H9 (cell line): Measurements from ENCODE around the gene SOS1. TPM values are rescaled to one million over a fixed set of nuclear protein-coding genes. Genes with fewer than 3 reads are reported as not detected.

Experiments used
- DNase-seq: peaks from one replicate; pipeline ENCODE4 v3.0.0-alpha.2; 2017
- H2AFZ ChIP-seq: one replicate; pipeline ENCODE4 v1.6.1; 2013; ENCODE audit warnings: mild to moderate bottlenecking, low read length, control low read depth, moderate library complexity
- H2AK5ac ChIP-seq: 2 replicates; pipeline ENCODE4 v1.6.1; 2013; ENCODE audit warnings: low read length, control low read depth, mixed read lengths; ENCODE audit not compliant: insufficient read length
- H2BK120ac ChIP-seq: one replicate; pipeline ENCODE4 v1.6.1; 2013; ENCODE audit warnings: low read depth, mild to moderate bottlenecking, low read length, control low read depth, inconsistent platforms; ENCODE audit not compliant: poor library complexity, severe bottlenecking
- H2BK12ac ChIP-seq: 2 replicates; pipeline ENCODE4 v1.6.1; 2013; ENCODE audit warnings: low read length, control low read depth, mixed read lengths, low read depth; ENCODE audit not compliant: insufficient read length
- H2BK15ac ChIP-seq: 2 replicates; pipeline ENCODE4 v1.6.1; 2013; ENCODE audit warnings: low read depth, low read length, control low read depth
- H2BK20ac ChIP-seq: one replicate; pipeline ENCODE4 v1.6.1; 2013; ENCODE audit warnings: low read depth, mild to moderate bottlenecking, low read length, control low read depth, inconsistent platforms; ENCODE audit not compliant: poor library complexity, severe bottlenecking
- H2BK5ac ChIP-seq: 2 replicates; pipeline ENCODE4 v1.6.1; 2013; ENCODE audit warnings: low read length, control low read depth, mixed read lengths; ENCODE audit not compliant: insufficient read length
- H3K14ac ChIP-seq: 2 replicates; pipeline ENCODE4 v1.6.1; 2013; ENCODE audit warnings: low read length, control low read depth; ENCODE audit not compliant: insufficient read depth
- H3K18ac ChIP-seq: 2 replicates; pipeline ENCODE4 v1.6.1; 2013; ENCODE audit warnings: low read depth, mild to moderate bottlenecking, mixed read lengths, low read length, control low read depth; ENCODE audit not compliant: insufficient read length
- H3K23ac ChIP-seq: 2 replicates; pipeline ENCODE4 v1.6.1; 2013; ENCODE audit warnings: low read length, control low read depth, mixed read lengths, low read depth; ENCODE audit not compliant: insufficient read length
- H3K23me2 ChIP-seq: 2 replicates; pipeline ENCODE4 v1.6.1; 2013; ENCODE audit warnings: low read depth, mild to moderate bottlenecking, mixed read lengths, low read length, control low read depth; ENCODE audit not compliant: insufficient read length, poor library complexity, severe bottlenecking
- H3K27ac ChIP-seq: 2 replicates; pipeline ENCODE4 v1.5.1; 2013; ENCODE audit warnings: low read length, control low read depth, mixed read lengths, low read depth; ENCODE audit not compliant: insufficient read length
- H3K27me3 ChIP-seq: 2 replicates; pipeline ENCODE4 v1.6.1; 2013; ENCODE audit warnings: low read length, control low read depth, inconsistent platforms; ENCODE audit not compliant: insufficient read depth
- H3K4ac ChIP-seq: 2 replicates; pipeline ENCODE4 v1.6.1; 2013; ENCODE audit warnings: low read depth, mild to moderate bottlenecking, control low read depth, inconsistent platforms, low read length, moderate library complexity
- H3K4me1 ChIP-seq: 2 replicates; pipeline ENCODE4 v1.6.1; 2013; ENCODE audit warnings: low read length, control low read depth, inconsistent platforms; ENCODE audit not compliant: insufficient read depth
- H3K4me2 ChIP-seq: 2 replicates; pipeline ENCODE4 v1.6.1; 2013; ENCODE audit warnings: low read length, control low read depth, mixed read lengths; ENCODE audit not compliant: insufficient read length, insufficient read depth
- H3K56ac ChIP-seq: 2 replicates; pipeline ENCODE4 v1.6.1; 2013; ENCODE audit warnings: low read depth, mild to moderate bottlenecking, mixed read lengths, low read length, control low read depth; ENCODE audit not compliant: insufficient read length
- H3K79me1 ChIP-seq: 2 replicates; pipeline ENCODE4 v1.6.1; 2013; ENCODE audit warnings: low read depth, mild to moderate bottlenecking, moderate library complexity, low read length, control low read depth, inconsistent platforms; ENCODE audit not compliant: insufficient read depth, poor library complexity, severe bottlenecking
- H3K79me2 ChIP-seq: 2 replicates; pipeline ENCODE4 v1.6.1; 2013; ENCODE audit warnings: low read length, control low read depth, inconsistent platforms; ENCODE audit not compliant: insufficient read depth
- H3K9ac ChIP-seq: 2 replicates; pipeline ENCODE4 v1.6.1; 2013; ENCODE audit warnings: low read length, control low read depth, mixed read lengths; ENCODE audit not compliant: insufficient read length; ENCODE audit errors: extremely low read depth
- H3K9me3 ChIP-seq: one replicate; pipeline ENCODE4 v1.6.1; 2013; ENCODE audit warnings: low read depth, low read length, inconsistent platforms; ENCODE audit not compliant: control insufficient read depth
- H3T11ph ChIP-seq: one replicate; pipeline ENCODE4 v1.6.1; 2013; ENCODE audit warnings: mild to moderate bottlenecking, low read length, control low read depth, inconsistent platforms
- H4K20me1 ChIP-seq: one replicate; pipeline ENCODE4 v1.6.1; 2013; ENCODE audit not compliant: control insufficient read depth, insufficient read length, insufficient read depth
- H4K5ac ChIP-seq: 2 replicates; pipeline ENCODE4 v1.6.1; 2013; ENCODE audit warnings: low read depth, mild to moderate bottlenecking, mixed read lengths, low read length, control low read depth; ENCODE audit not compliant: insufficient read length
- H4K8ac ChIP-seq: replicated peaks from 2 replicates; pipeline ENCODE4 v1.6.1; 2013; ENCODE audit warnings: low read length, control low read depth, mixed read lengths, low read depth; ENCODE audit not compliant: insufficient read length
- H4K91ac ChIP-seq: 2 replicates; pipeline ENCODE4 v1.6.1; 2013; ENCODE audit warnings: low read depth, mild to moderate bottlenecking, moderate library complexity, mixed read lengths, low read length, control low read depth; ENCODE audit not compliant: insufficient read length
- H3K27ac Mint-ChIP-seq, 3 experiments: 2 replicates in 2 of 3; 3 replicates in 1 of 3; pipeline ENCODE4 v1.8.0; 2020 to 2021; ENCODE audit warnings: mixed read lengths in 3 of 3, mild to moderate bottlenecking in 1 of 3, moderate library complexity in 1 of 3
- H3K27me3 Mint-ChIP-seq: 2 replicates; pipeline ENCODE4 v1.8.0; 2021; ENCODE audit warnings: low read depth, mild to moderate bottlenecking, moderate library complexity, mixed read lengths
- H3K36me3 Mint-ChIP-seq, 3 experiments: 2 replicates in 2 of 3; 3 replicates in 1 of 3; pipeline ENCODE4 v1.8.0; 2020 to 2021; ENCODE audit warnings: low read depth in 3 of 3, mixed read lengths in 3 of 3; ENCODE audit not compliant: insufficient read depth in 1 of 3
- H3K4me1 Mint-ChIP-seq, 2 experiments: 2 replicates each; pipeline ENCODE4 v1.8.0; 2020; ENCODE audit warnings: mixed read lengths in 2 of 2
- H3K4me3 Mint-ChIP-seq, 2 experiments: 2 replicates in 1 of 2; 3 replicates in 1 of 2; pipeline ENCODE4 v1.8.0; 2020 to 2021; ENCODE audit warnings: mild to moderate bottlenecking in 2 of 2, mixed read lengths in 2 of 2, moderate library complexity in 1 of 2
- H3K9me3 Mint-ChIP-seq, 2 experiments: 2 replicates in 1 of 2; 3 replicates in 1 of 2; pipeline ENCODE4 v1.8.0; 2020; ENCODE audit warnings: mild to moderate bottlenecking in 2 of 2, mixed read lengths in 2 of 2, moderate library complexity in 1 of 2
- CTCF ChIP-seq: fragments of 200-600 bp; sonication (generic); conservative IDR thresholded peaks from 3 replicates; pipeline ENCODE4 v1.8.0; 2021; ENCODE audit warnings: antibody characterized with exemption, mild to moderate bottlenecking
- WGBS: extraction: QIAGEN DNeasy Blood & Tissue Kit; methylation state at CpG from one replicate; pipeline ENCODE4 v1.1.7; 2013; ENCODE audit warnings: missing lambda C conversion rate, low lambda C conversion rate, mixed read lengths; ENCODE audit not compliant: insufficient read length; ENCODE audit errors: extremely low coverage; 5-methylcytosine and 5-hydroxymethylcytosine counted together
- total RNA-seq: library from RNA; stranded (reverse); gene quantifications from 2 replicates; pipeline ENCODE4 v1.2.1, GENCODE V29; 2021

Gene SOS1
- total RNA-seq, 1 experiment from 2014 or later, result 35.8 TPM

- no peaks in the 10 kb centered on the region for H3K4me1 Mint-ChIP-seq
- Histone ChIP-seq H2AFZ (no peak overlapping the region), H2BK12ac (no peak overlapping the region), H3K9me3 (no peaks in the 10 kb centered on the region), H3K18ac (no peak overlapping the region), H3K4me1 (no peaks in the 10 kb centered on the region), H2BK15ac (no peak overlapping the region), H3K56ac (no peak overlapping the region), H2BK20ac (no peak overlapping the region), H3K4me2 (no peak overlapping the region), H2BK5ac (no peak overlapping the region), H4K20me1 (no peaks in the 10 kb centered on the region), H3T11ph (no peak overlapping the region), H4K91ac (no peak overlapping the region), H3K79me2 (no peaks in the 10 kb centered on the region), H3K14ac (no peak overlapping the region), H3K27ac (no peak overlapping the region), H3K23me2 (no peaks in the 10 kb centered on the region), H3K79me1 (no peaks in the 10 kb centered on the region), H3K27me3 (no peaks in the 10 kb centered on the region), H3K9ac (no peak overlapping the region), H4K5ac (no peak overlapping the region), H3K23ac (no peak overlapping the region), H4K8ac (no peak overlapping the region), H3K4ac (no peak overlapping the region), H2BK120ac (no peak overlapping the region), H2AK5ac (no peak overlapping the region)
- no peaks in the 10 kb centered on the region for H3K36me3 Mint-ChIP-seq
- H3K27me3 Mint-ChIP-seq, result no peaks in the 10 kb centered on the region
- H3K27ac Mint-ChIP-seq, result no peak overlapping the region; a peak in 1 of 7 replicates
- no peaks in the 10 kb centered on the region for H3K9me3 Mint-ChIP-seq
- no peak for TF ChIP-seq CTCF
- no peak overlapping the region for H3K4me3 Mint-ChIP-seq
- no CpG with 5 or more reads among the region's 5 CpGs for WGBS
- DNase-seq, result no peak
Observed at GRCh38 chr2:38934742-38935141, 186.1 kb downstream of the SOS1 start.
